Naive thymus-derived CD4-positive, alpha-beta T cell (primary cell): Measurements from ENCODE around the gene CALN1. TPM values are rescaled to one million over a fixed set of nuclear protein-coding genes. Genes with fewer than 3 reads are reported as not detected.
A peak's percentile ranks its signal among the peaks of the same experiment; 100 is the strongest.

ENCODE experiments used
- ATAC-seq: fragments of 150-1000 bp; cut with Tn5 transposase; 2 replicates; pipeline ENCODE4 v1.10.0; 2021; ENCODE audit warnings: mild to moderate bottlenecking, moderate library complexity
- CTCF ChIA-PET: fragments of 350-600 bp; sonication (Branson Sonifier 250); formaldehyde crosslinking; loops from one replicate; lab custom pipeline; 2021; ENCODE audit warnings: antibody characterized with exemption; lab: Charles Lee
- POLR2A ChIA-PET: fragments of 350-600 bp; sonication (Branson Sonifier 250); formaldehyde crosslinking; loops from one replicate; lab custom pipeline; 2021; ENCODE audit warnings: antibody characterized with exemption, inconsistent platforms; lab: Charles Lee
- DNase-seq, 9 donors: peaks; one replicate each; pipeline versions ENCODE4 v3.0.0 to v3.0.0-alpha.2; 2020 to 2022; ENCODE audit warnings: mixed read lengths in 1 of 9
- H3K27ac ChIP-seq: one replicate; pipeline ENCODE4 v1.7.0; 2013; ENCODE audit warnings: mild to moderate bottlenecking, low read depth, low read length, moderate library complexity
- H3K27me3 ChIP-seq, 2 donors: one replicate each; pipeline ENCODE4 v1.7.0; 2013; ENCODE audit warnings: low read length in 2 of 2, mild to moderate bottlenecking in 2 of 2, moderate library complexity in 2 of 2; ENCODE audit not compliant: control insufficient read depth in 2 of 2, insufficient read depth in 2 of 2
- H3K36me3 ChIP-seq, 3 experiments: 1 replicate in 2 of 3; 2 replicates in 1 of 3; pipeline ENCODE4 v1.7.0; 2013; ENCODE audit warnings: low read length in 3 of 3, mild to moderate bottlenecking in 3 of 3, moderate library complexity in 1 of 3; ENCODE audit not compliant: insufficient read depth in 3 of 3, control insufficient read depth in 2 of 3
- H3K4me1 ChIP-seq, 2 donors: one replicate each; pipeline ENCODE4 v1.7.0; 2013; ENCODE audit warnings: low read length in 2 of 2, mild to moderate bottlenecking in 2 of 2, moderate library complexity in 1 of 2; ENCODE audit not compliant: control insufficient read depth in 2 of 2, insufficient read depth in 2 of 2
- H3K4me3 ChIP-seq: 2 replicates; pipeline ENCODE4 v1.7.0; 2013; ENCODE audit warnings: mild to moderate bottlenecking, low read length
- H3K9me3 ChIP-seq, 3 experiments: 1 replicate in 2 of 3; 2 replicates in 1 of 3; pipeline ENCODE4 v1.7.0; 2013; ENCODE audit warnings: low read length in 3 of 3; ENCODE audit not compliant: control insufficient read depth in 2 of 3
- H3K27ac Mint-ChIP-seq, 9 donors: one replicate each; pipeline ENCODE4 v1.8.0; 2020 to 2022; ENCODE audit warnings: mixed read lengths in 9 of 9, mild to moderate bottlenecking in 8 of 9, moderate library complexity in 5 of 9, inconsistent platforms in 2 of 9
- H3K27me3 Mint-ChIP-seq, 5 donors: one replicate each; pipeline ENCODE4 v1.8.0; 2021 to 2022; ENCODE audit warnings: mixed read lengths in 5 of 5, mild to moderate bottlenecking in 1 of 5
- H3K36me3 Mint-ChIP-seq, 5 donors: one replicate each; pipeline ENCODE4 v1.8.0; 2020 to 2022; ENCODE audit warnings: mixed read lengths in 5 of 5, mild to moderate bottlenecking in 3 of 5, inconsistent platforms in 1 of 5
- H3K4me1 Mint-ChIP-seq, 7 donors: one replicate each; pipeline ENCODE4 v1.8.0; 2020 to 2022; ENCODE audit warnings: mixed read lengths in 7 of 7, mild to moderate bottlenecking in 3 of 7, inconsistent platforms in 1 of 7
- H3K4me3 Mint-ChIP-seq, 10 donors: one replicate each; pipeline ENCODE4 v1.8.0; 2020 to 2022; ENCODE audit warnings: mild to moderate bottlenecking in 10 of 10, mixed read lengths in 10 of 10, moderate library complexity in 6 of 10, inconsistent platforms in 2 of 10
- H3K9me3 Mint-ChIP-seq, 11 donors: one replicate each; pipeline ENCODE4 v1.8.0; 2020 to 2022; ENCODE audit warnings: mixed read lengths in 11 of 11, mild to moderate bottlenecking in 4 of 11, inconsistent platforms in 1 of 11, moderate library complexity in 1 of 11
- intact Hi-C, 2 donors: fragments of 100-400 bp; cut with micrococcal nuclease; formaldehyde crosslinking; loops; one replicate each; pipeline ENCODE4 v1.15.1; 2023
- polyA plus RNA-seq, 2 donors: library from polyadenylated mRNA; unstranded; fragments of 300-500 nt; fragmentation: Illumina TruSeq; gene quantifications; one replicate each; pipeline ENCODE4 v1.2.3, GENCODE V29; 2021
- total RNA-seq, 6 experiments: library from RNA in 5 of 6; stranded (reverse) in 5 of 6; gene quantifications; 1 replicate in 5 of 6; 2 replicates in 1 of 6; pipeline ENCODE4 v1.2.3 and lab custom pipeline; 2021 to 2026

Gene CALN1
- total and polyA plus RNA-seq, 7 experiments from 2014 or later, result 0.03 to 0.17 TPM; not detected in 5

DNA sequence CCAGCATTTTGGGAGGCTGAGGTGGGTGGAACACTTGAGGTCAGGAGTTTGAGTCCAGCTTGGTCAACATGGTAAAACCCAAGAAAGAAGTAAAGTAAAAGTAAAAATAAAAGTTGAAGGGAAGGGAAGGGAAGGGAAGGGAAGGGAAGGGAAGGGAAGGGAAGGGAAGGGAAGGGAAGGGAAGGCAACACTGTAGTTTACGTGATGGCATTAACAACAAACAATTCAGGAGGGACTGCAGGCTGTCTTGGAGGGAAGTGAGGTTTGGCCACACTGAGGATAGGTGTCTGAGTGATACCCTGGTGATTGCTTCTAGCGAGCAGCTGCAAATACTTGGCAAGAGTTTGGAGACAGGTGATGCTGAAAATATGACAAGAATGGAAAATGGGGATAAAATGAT is 298.0 kb downstream of the CALN1 start:
- peaks cover 0 to 30% (median 9%) of the 10 kb centered on the region in 11 donors for H3K9me3 Mint-ChIP-seq
- POLR2A ChIA-PET, result no interaction called here
- H3K4me1 Mint-ChIP-seq, result no peaks in the 10 kb centered on the region

DNA sequence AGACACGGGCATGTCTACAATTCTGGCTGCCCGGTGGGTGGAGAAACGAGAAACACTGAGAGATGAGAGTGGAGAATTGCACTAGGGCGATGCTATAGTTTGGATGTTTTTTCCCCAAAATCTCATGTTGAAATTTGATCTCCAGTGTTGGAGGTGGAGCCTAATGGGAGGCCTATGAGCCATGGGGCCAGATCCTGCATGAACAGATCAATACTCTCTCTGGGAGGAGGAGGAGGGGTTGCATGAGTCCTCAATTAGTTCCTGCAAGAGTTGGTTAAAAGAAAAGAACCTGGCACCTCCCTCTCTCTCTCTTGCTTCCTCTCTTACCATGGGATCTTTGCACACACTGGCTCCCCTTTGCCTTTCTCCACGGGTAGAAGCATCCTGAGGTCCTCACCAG is 299.1 kb downstream of the CALN1 start:
- no peaks in the 10 kb centered on the region for H3K4me1 Mint-ChIP-seq
- no peaks in the 10 kb centered on the region for H3K27me3 ChIP-seq
- intact Hi-C loops, result no loop called here
- H3K4me3 ChIP-seq, result no peak overlapping the region
- H3K36me3 ChIP-seq, result no peaks in the 10 kb centered on the region
- peaks cover 0 to 8% (median 0%) of the 10 kb centered on the region in 5 donors for H3K36me3 Mint-ChIP-seq
- no peak overlapping the region for H3K27ac ChIP-seq
- H3K27me3 Mint-ChIP-seq, result peaks cover 0 to 4% (median 0%) of the 10 kb centered on the region in 5 donors
- H3K4me3 Mint-ChIP-seq, result no peak overlapping the region
- no peak for ATAC-seq
- no peak overlapping the region for H3K27ac Mint-ChIP-seq
- ChIA-PET CTCF (no interaction called here), POLR2A (no interaction called here)
- no peaks in the 10 kb centered on the region for H3K9me3 ChIP-seq
- DNase-seq, result no peak
- H3K9me3 Mint-ChIP-seq, result peaks cover 3 to 36% (median 15%) of the 10 kb centered on the region in 11 donors
- no peaks in the 10 kb centered on the region for H3K4me1 ChIP-seq

More for the DNA sequence above, 298.0 kb downstream of the CALN1 start:
- Mint-ChIP-seq H3K27me3 (peaks cover 0 to 4% (median 0%) of the 10 kb centered on the region in 5 donors), H3K27ac (peak overlapping the region in 1 of 9 donors; percentile 56), H3K36me3 (no peaks in the 10 kb centered on the region), H3K4me3 (no peak overlapping the region)
- CTCF ChIA-PET, result no interaction called here
- intact Hi-C loops, result no loop called here
- Histone ChIP-seq H3K27me3 (no peaks in the 10 kb centered on the region), H3K4me3 (no peak overlapping the region), H3K27ac (no peak overlapping the region), H3K36me3 (no peaks in the 10 kb centered on the region), H3K9me3 (no peaks in the 10 kb centered on the region), H3K4me1 (no peaks in the 10 kb centered on the region)
- DNase-seq (no peak), ATAC-seq (no peak)

DNA sequence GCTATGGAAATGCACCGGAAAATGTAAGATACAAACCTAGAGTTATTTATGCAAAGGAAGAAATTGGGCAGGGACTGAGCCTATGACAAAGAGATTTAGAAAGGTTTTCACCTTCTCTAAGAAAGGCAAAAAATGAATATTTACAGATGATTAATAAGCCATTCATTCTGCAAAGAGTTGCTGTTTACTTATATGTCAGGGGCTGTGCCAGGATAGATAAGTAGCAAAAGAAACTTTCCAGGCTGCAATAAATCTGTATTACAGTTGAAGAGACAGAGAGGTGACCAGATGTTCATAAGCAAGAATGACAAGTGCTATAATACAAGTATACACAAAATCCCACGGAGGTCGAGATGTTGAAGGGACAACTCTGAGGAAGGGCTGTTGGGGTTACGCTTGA is 299.6 kb downstream of the CALN1 start:
- DNase-seq (no peak), ATAC-seq (no peak)
- H3K27ac Mint-ChIP-seq, result no peak overlapping the region
- no peaks in the 10 kb centered on the region for H3K4me1 Mint-ChIP-seq
- Histone ChIP-seq H3K27me3 (no peaks in the 10 kb centered on the region), H3K4me1 (no peaks in the 10 kb centered on the region), H3K36me3 (no peaks in the 10 kb centered on the region), H3K4me3 (no peak overlapping the region), H3K27ac (no peak overlapping the region), H3K9me3 (no peaks in the 10 kb centered on the region)
- intact Hi-C loops, result no loop called here
- peaks cover 6 to 41% (median 19%) of the 10 kb centered on the region in 11 donors for H3K9me3 Mint-ChIP-seq
- POLR2A ChIA-PET, result no interaction called here
- H3K27me3 Mint-ChIP-seq, result peaks cover 0 to 4% (median 0%) of the 10 kb centered on the region in 5 donors
- peaks cover 0 to 10% (median 0%) of the 10 kb centered on the region in 5 donors for H3K36me3 Mint-ChIP-seq
- CTCF ChIA-PET, result no interaction called here
- H3K4me3 Mint-ChIP-seq, result no peak overlapping the region

DNA sequence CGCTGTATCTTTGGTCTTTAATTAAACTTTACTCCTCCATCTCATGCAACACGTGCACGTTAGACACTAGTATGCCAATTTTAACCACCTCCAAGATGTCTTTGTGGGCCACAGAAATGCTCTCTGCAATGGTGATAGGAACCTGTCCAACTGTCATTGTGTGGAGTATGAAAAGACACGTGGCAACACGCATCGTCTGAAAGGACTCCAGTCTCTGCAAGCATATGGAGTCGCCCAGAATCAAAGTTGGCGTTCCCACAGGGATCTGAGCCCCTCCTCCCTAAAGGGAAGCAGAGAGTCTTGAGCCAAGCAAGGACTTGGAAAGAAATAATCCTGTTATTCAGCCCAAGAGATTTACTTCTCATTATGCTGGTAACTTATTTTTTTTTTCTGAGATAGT is 301.1 kb downstream of the CALN1 start:
- no peaks in the 10 kb centered on the region for H3K27me3 ChIP-seq
- H3K9me3 Mint-ChIP-seq, result peaks cover 10 to 42% (median 21%) of the 10 kb centered on the region in 11 donors
- H3K27ac Mint-ChIP-seq, result no peak overlapping the region
- intact Hi-C loops, result no loop called here
- POLR2A ChIA-PET, result no interaction called here
- H3K27me3 Mint-ChIP-seq, result peaks cover 0 to 4% (median 0%) of the 10 kb centered on the region in 5 donors
- H3K36me3 ChIP-seq, result no peaks in the 10 kb centered on the region
- no peak overlapping the region for H3K4me3 Mint-ChIP-seq
- no peak for ATAC-seq
- H3K4me1 Mint-ChIP-seq, result no peaks in the 10 kb centered on the region
- H3K27ac ChIP-seq, result no peak overlapping the region
- CTCF ChIA-PET, result no interaction called here
- no peak for DNase-seq
- H3K4me3 ChIP-seq, result no peak overlapping the region
- peaks cover 0 to 10% (median 0%) of the 10 kb centered on the region in 5 donors for H3K36me3 Mint-ChIP-seq
- H3K4me1 ChIP-seq, result no peaks in the 10 kb centered on the region
- H3K9me3 ChIP-seq, result peaks cover 0 to 5% (median 0%) of the 10 kb centered on the region in 3 experiments

DNA sequence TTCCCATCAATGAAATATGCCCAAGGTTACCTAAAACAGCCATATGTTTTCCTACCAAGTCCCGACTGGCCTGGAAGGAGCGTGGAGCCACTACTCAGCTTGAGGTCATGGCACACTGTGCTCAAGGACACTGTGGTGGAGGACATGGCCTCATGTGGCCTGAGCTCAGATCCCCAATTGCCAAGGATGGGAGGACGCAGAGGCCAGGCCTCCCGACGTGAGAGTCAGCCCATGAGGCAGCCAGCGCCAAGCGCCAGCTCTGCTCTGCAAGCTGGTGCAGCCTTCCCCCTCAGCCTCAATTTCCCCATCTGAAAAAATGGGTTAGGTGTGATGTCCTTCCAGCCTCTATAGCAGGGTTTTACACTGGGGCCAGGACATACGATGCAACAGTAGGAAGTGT is 302.6 kb downstream of the CALN1 start:
- no peaks in the 10 kb centered on the region for H3K27me3 ChIP-seq
- POLR2A ChIA-PET, result no interaction called here
- peaks cover 0 to 4% (median 0%) of the 10 kb centered on the region in 5 donors for H3K27me3 Mint-ChIP-seq
- no peak for DNase-seq
- CTCF ChIA-PET, result no interaction called here
- H3K4me3 ChIP-seq, result no peak overlapping the region
- no peaks in the 10 kb centered on the region for H3K36me3 ChIP-seq
- H3K9me3 Mint-ChIP-seq, result peaks cover 10 to 49% (median 21%) of the 10 kb centered on the region in 11 donors
- H3K4me1 Mint-ChIP-seq, result no peaks in the 10 kb centered on the region
- ATAC-seq, result no peak
- intact Hi-C loops, result no loop called here
- no peak overlapping the region for H3K27ac ChIP-seq
- H3K4me1 ChIP-seq, result no peaks in the 10 kb centered on the region
- no peak overlapping the region for H3K4me3 Mint-ChIP-seq
- H3K9me3 ChIP-seq, result peaks cover 0 to 5% (median 0%) of the 10 kb centered on the region in 3 experiments
- peaks cover 0 to 10% (median 0%) of the 10 kb centered on the region in 5 donors for H3K36me3 Mint-ChIP-seq
- no peak overlapping the region for H3K27ac Mint-ChIP-seq

DNA sequence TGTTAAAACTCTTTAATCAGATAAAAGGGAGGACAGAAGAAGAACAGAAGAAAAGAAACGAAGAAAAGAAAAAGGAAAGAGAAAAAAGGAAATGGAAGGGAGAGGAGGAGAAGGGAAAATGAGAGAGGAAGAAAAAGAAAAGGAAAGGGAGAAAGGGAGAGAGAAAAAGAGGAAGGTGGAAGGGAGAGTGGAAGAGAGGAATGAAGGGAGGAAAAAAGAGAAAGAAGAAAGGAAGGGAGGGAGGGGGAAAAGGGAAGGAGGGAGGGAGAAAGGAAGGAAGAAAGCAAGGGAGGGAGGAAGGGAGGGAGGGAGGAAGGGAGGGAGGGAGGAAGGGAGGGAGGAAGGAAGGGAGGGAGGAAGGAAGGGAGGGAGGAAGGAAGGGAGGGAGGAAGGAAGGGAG is 305.7 kb downstream of the CALN1 start:
- DNase-seq (no peak), ATAC-seq (no peak)
- ChIA-PET CTCF (no interaction called here), POLR2A (no interaction called here)
- no peaks in the 10 kb centered on the region for H3K27me3 ChIP-seq
- intact Hi-C loops, result no loop called here
- no peak overlapping the region for H3K4me3 ChIP-seq
- peaks cover 0 to 5% (median 0%) of the 10 kb centered on the region in 3 experiments for H3K9me3 ChIP-seq
- Mint-ChIP-seq H3K4me3 (no peak overlapping the region), H3K27ac (no peak overlapping the region), H3K4me1 (no peaks in the 10 kb centered on the region), H3K27me3 (no peaks in the 10 kb centered on the region), H3K9me3 (peaks cover 13 to 49% (median 23%) of the 10 kb centered on the region in 11 donors), H3K36me3 (peaks cover 0 to 10% (median 0%) of the 10 kb centered on the region in 5 donors)
- H3K36me3 ChIP-seq, result no peaks in the 10 kb centered on the region
- no peaks in the 10 kb centered on the region for H3K4me1 ChIP-seq
- no peak overlapping the region for H3K27ac ChIP-seq

DNA sequence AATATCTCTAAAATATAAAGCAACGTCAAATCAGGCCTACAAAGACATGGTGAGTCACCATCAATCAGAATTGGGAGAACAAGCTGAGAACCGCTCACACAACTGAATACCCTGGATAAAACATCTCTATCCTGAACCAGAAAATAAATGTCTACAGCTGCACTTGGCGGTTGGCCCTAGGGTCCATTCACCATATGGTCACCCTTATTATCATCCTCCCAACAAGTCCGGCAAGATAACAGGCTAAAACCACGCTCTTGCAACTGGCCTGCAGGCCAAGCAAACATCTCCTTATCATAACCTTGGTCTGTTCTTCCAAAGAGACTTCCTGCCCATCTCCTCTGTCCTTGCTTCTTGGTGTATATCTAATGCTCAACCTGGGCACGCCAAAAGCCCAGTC is 310.7 kb downstream of the CALN1 start:
- intact Hi-C loops, result no loop called here
- H3K36me3 ChIP-seq, result no peaks in the 10 kb centered on the region
- no peak for DNase-seq
- Mint-ChIP-seq H3K36me3 (no peaks in the 10 kb centered on the region), H3K27me3 (no peaks in the 10 kb centered on the region), H3K9me3 (peaks cover 0 to 28% (median 8%) of the 10 kb centered on the region in 11 donors), H3K4me3 (no peak overlapping the region), H3K27ac (no peak overlapping the region), H3K4me1 (no peaks in the 10 kb centered on the region)
- no peaks in the 10 kb centered on the region for H3K9me3 ChIP-seq
- H3K4me1 ChIP-seq, result no peaks in the 10 kb centered on the region
- no peak overlapping the region for H3K27ac ChIP-seq
- ChIA-PET CTCF (no interaction called here), POLR2A (no interaction called here)
- no peaks in the 10 kb centered on the region for H3K27me3 ChIP-seq
- H3K4me3 ChIP-seq, result no peak overlapping the region
- no peak for ATAC-seq
